HepG2 (cell line): Measurements from ENCODE around the gene PPP2R5D. TPM values are rescaled to one million over a fixed set of nuclear protein-coding genes. Genes with fewer than 3 reads are reported as not detected.

Experiments used
- CENPX ChIP-seq: sonication (generic); formaldehyde crosslinking; IDR thresholded peaks from 2 replicates; pipeline ENCODE4 v1.9.0; 2021; ENCODE audit warnings: mild to moderate bottlenecking, missing genetic modification reagents, moderate library complexity
- GATAD1 ChIP-seq: IDR thresholded peaks from 2 replicates; pipeline ENCODE4 v1.6.1; 2016; ENCODE audit warnings: missing genetic modification reagents, missing compliant biosample characterization
- HDAC6 ChIP-seq: fragments of 200-600 bp; sonication (generic); IDR thresholded peaks from 2 replicates; pipeline ENCODE4 v1.7.0; 2017; ENCODE audit warnings: mild to moderate bottlenecking, antibody characterized with exemption, low read length, low read depth
- KAT8 ChIP-seq: IDR thresholded peaks from 2 replicates; pipeline ENCODE4 v1.6.1; 2016; ENCODE audit warnings: missing genetic modification reagents, missing compliant biosample characterization
- NFKB2 ChIP-seq: sonication (generic); formaldehyde crosslinking; IDR thresholded peaks from 2 replicates; pipeline ENCODE4 v1.4.0; 2020; ENCODE audit warnings: missing genetic modification reagents, borderline replicate concordance
- NR0B2 ChIP-seq: sonication (generic); formaldehyde crosslinking; IDR thresholded peaks from 2 replicates; pipeline ENCODE4 v1.4.0; 2020; ENCODE audit warnings: mild to moderate bottlenecking, missing genetic modification reagents
- PHF8 ChIP-seq: sonication (generic); formaldehyde crosslinking; IDR thresholded peaks from 2 replicates; pipeline ENCODE4 v1.5.0; 2020; ENCODE audit warnings: missing genetic modification reagents
- SP4 ChIP-seq: sonication (generic); formaldehyde crosslinking; IDR thresholded peaks from 2 replicates; pipeline ENCODE4 v1.8.1; 2023; ENCODE audit warnings: mild to moderate bottlenecking, missing genetic modification reagents
- TFDP2 ChIP-seq: sonication (generic); formaldehyde crosslinking; IDR thresholded peaks from 2 replicates; pipeline ENCODE4 v1.4.0; 2020; ENCODE audit warnings: missing genetic modification reagents
- YEATS4 ChIP-seq: sonication (generic); formaldehyde crosslinking; IDR thresholded peaks from 2 replicates; pipeline ENCODE4 v1.4.0; 2020; ENCODE audit warnings: missing genetic modification reagents, borderline replicate concordance
- ZFP36L1 ChIP-seq: sonication (generic); formaldehyde crosslinking; IDR thresholded peaks from 2 replicates; pipeline ENCODE4 v1.8.0; 2022; ENCODE audit warnings: mild to moderate bottlenecking, missing genetic modification reagents, moderate library complexity
- ZNF382 ChIP-seq: sonication (generic); formaldehyde crosslinking; IDR thresholded peaks from 2 replicates; pipeline ENCODE4 v1.5.0; 2020; ENCODE audit warnings: missing genetic modification reagents, mild to moderate bottlenecking, borderline replicate concordance
- ZNF615 ChIP-seq: sonication (generic); formaldehyde crosslinking; IDR thresholded peaks from 2 replicates; pipeline ENCODE4 v1.5.0; 2020; ENCODE audit warnings: mild to moderate bottlenecking, missing genetic modification reagents, borderline replicate concordance
- ZNF629 ChIP-seq: sonication (generic); formaldehyde crosslinking; conservative IDR thresholded peaks from 2 replicates; pipeline ENCODE4 v1.5.0; 2020; ENCODE audit warnings: missing genetic modification reagents
- ZNF720 ChIP-seq: sonication (generic); formaldehyde crosslinking; IDR thresholded peaks from 2 replicates; pipeline ENCODE4 v1.4.0; 2020; ENCODE audit warnings: missing genetic modification reagents
- ZSCAN31 ChIP-seq: sonication (generic); formaldehyde crosslinking; IDR thresholded peaks from 2 replicates; pipeline ENCODE4 v1.5.0; 2020; ENCODE audit warnings: low read depth, mild to moderate bottlenecking, missing genetic modification reagents
- ZUFSP ChIP-seq: sonication (generic); formaldehyde crosslinking; IDR thresholded peaks from 2 replicates; pipeline ENCODE4 v1.9.0; 2021; ENCODE audit warnings: missing genetic modification reagents, mild to moderate bottlenecking, borderline replicate concordance
- polyA plus RNA-seq, 8 experiments: library from polyadenylated mRNA; depleted of rRNA in 3 of 8; stranded (reverse) in 7 of 8; unstranded in 1 of 8; fragments of >200 nt; fragmentation: Illumina TruSeq in 4 of 8; extraction: Trizol in 4 of 8; gene quantifications; 2 replicates each; pipeline versions ENCODE4 v1.2.1 to v1.2.3, GENCODE V29; 2011 to 2016; ENCODE audit warnings: low read depth in 4 of 8, missing spikeins in 1 of 8, mixed read lengths in 1 of 8; ENCODE audit not compliant: insufficient read depth in 1 of 8
- total RNA-seq, 5 experiments: library from RNA; depleted of rRNA; stranded (reverse); fragments of >200 nt; fragmentation: Illumina TruSeq; extraction: Trizol; gene quantifications; 2 replicates each; pipeline ENCODE4 v1.2.3, GENCODE V29; 2016; ENCODE audit warnings: low read depth in 1 of 5
- TF ChIP-seq, protein P1 (sequence below): sonication (generic); formaldehyde crosslinking; IDR thresholded peaks from 2 replicates; pipeline ENCODE4 v1.9.0; 2021; ENCODE audit warnings: missing genetic modification reagents, borderline replicate concordance
- TF ChIP-seq, protein P2 (sequence below): sonication (generic); formaldehyde crosslinking; IDR thresholded peaks from 2 replicates; pipeline ENCODE4 v1.8.1; 2023; ENCODE audit warnings: mild to moderate bottlenecking, inconsistent platforms, moderate library complexity, missing genetic modification reagents, borderline replicate concordance
- TF ChIP-seq, protein P3 (sequence below): sonication (generic); formaldehyde crosslinking; IDR thresholded peaks from 2 replicates; pipeline ENCODE4 v1.4.0; 2020; ENCODE audit warnings: low read depth, mild to moderate bottlenecking, missing genetic modification reagents

PPP2R5D gene
- total and polyA plus RNA-seq, 2 of the 13 experiments (the other 11 are each of a cell fraction or from before 2014, with no cell fraction given): 53.7 to 60.4 TPM

DNA sequence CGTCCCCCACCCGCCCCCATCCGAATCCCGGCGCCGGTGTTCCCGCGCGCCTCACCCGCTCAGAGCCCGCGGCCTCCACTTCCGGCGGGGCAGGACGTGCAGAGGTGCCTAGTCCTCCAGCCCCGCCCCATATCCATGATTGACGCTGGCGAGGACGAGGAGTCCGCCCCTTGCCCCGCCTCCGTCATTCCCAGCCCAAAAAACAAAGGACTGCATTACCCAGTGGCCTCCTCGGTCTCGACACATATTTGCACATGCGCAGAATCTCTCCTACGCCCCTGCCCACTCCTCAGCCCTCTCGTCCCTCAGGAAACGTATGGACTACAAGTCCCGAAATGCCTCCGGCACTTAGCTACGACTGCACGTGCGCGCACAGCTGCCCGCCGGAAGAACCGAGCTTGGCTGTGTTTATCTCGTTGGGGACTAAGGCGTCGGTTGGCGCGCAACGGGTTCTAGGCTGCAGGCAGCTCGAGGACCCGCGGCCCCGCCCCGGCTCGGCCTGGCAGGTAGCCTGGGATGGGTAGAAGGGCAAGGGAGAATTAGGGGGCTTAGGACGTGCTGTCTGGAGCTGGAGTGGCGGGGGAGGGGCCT lies 29.6 kb downstream of the PPP2R5D start, which contains the start of the genes KLHDC3 and MEA1 (continued):
- no peak for TF ChIP-seq ZNF615 (CRISPR knock-in tag)
- no peak for TF ChIP-seq CENPX (CRISPR knock-in tag)
- peak; percentile 100 for TF ChIP-seq SP4 (CRISPR knock-in tag)
- peak; percentile 86 for TF ChIP-seq KAT8
- no peak for TF ChIP-seq ZFP36L1 (CRISPR knock-in tag)
- TF ChIP-seq NR0B2 (CRISPR knock-in tag): peak; percentile 74; the same call in 1 of the 2 replicates
- peak; percentile 91 for TF ChIP-seq GATAD1
- TF ChIP-seq, protein P1, sequence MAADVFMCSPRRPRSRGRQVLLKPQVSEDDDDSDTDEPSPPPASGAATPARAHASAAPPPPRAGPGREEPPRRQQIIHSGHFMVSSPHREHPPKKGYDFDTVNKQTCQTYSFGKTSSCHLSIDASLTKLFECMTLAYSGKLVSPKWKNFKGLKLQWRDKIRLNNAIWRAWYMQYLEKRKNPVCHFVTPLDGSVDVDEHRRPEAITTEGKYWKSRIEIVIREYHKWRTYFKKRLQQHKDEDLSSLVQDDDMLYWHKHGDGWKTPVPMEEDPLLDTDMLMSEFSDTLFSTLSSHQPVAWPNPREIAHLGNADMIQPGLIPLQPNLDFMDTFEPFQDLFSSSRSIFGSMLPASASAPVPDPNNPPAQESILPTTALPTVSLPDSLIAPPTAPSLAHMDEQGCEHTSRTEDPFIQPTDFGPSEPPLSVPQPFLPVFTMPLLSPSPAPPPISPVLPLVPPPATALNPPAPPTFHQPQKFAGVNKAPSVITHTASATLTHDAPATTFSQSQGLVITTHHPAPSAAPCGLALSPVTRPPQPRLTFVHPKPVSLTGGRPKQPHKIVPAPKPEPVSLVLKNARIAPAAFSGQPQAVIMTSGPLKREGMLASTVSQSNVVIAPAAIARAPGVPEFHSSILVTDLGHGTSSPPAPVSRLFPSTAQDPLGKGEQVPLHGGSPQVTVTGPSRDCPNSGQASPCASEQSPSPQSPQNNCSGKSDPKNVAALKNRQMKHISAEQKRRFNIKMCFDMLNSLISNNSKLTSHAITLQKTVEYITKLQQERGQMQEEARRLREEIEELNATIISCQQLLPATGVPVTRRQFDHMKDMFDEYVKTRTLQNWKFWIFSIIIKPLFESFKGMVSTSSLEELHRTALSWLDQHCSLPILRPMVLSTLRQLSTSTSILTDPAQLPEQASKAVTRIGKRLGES (CRISPR knock-in tag): no peak
- TF ChIP-seq ZNF382: no peak
- no peak for TF ChIP-seq HDAC6
- peak; percentile 65; the same call in 1 of the 2 replicates for TF ChIP-seq NFKB2 (CRISPR knock-in tag)
- no peak for TF ChIP-seq ZNF720 (CRISPR knock-in tag)
- peak; percentile 77 for TF ChIP-seq PHF8 (CRISPR knock-in tag)
- peak; percentile 71 for TF ChIP-seq ZSCAN31 (CRISPR knock-in tag)
- TF ChIP-seq, protein P2, sequence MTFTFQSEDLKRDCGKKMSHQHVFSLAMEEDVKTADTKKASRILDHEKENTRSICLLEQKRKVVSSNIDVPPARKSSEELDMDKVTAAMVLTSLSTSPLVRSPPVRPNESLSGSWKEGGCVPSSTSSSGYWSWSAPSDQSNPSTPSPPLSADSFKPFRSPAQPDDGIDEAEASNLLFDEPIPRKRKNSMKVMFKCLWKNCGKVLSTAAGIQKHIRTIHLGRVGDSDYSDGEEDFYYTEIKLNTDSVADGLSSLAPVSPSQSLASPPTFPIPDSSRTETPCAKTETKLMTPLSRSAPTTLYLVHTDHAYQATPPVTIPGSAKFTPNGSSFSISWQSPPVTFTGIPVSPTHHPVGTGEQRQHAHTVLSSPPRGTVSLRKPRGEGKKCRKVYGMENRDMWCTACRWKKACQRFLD (CRISPR knock-in tag): 0 out of 2 replicates have a peak, but pooled peaks have one; percentile 60
- peak; percentile 90 for TF ChIP-seq TFDP2 (CRISPR knock-in tag)
- TF ChIP-seq, protein P3, sequence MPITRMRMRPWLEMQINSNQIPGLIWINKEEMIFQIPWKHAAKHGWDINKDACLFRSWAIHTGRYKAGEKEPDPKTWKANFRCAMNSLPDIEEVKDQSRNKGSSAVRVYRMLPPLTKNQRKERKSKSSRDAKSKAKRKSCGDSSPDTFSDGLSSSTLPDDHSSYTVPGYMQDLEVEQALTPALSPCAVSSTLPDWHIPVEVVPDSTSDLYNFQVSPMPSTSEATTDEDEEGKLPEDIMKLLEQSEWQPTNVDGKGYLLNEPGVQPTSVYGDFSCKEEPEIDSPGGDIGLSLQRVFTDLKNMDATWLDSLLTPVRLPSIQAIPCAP (CRISPR knock-in tag): no peak
- no peak; the same call in none of the 2 replicates for TF ChIP-seq YEATS4 (CRISPR knock-in tag)
- no peak for TF ChIP-seq ZUFSP (CRISPR knock-in tag)
- no peak for TF ChIP-seq ZNF629 (CRISPR knock-in tag)
